ENCODE results near the gene ROS1. TPM values are rescaled to one million over a fixed set of nuclear protein-coding genes. Genes with fewer than 3 reads are reported as not detected.
"Not testable (repeated sequence)": the region's sequence is repeated elsewhere in the genome, so short reads cannot be mapped to it uniquely, and the experiment has no call there.

The ROS1 gene
- total and polyA plus RNA-seq, 2 donors (not counting 1 experiment from before 2014, with no cell fraction given) = not detected

- H3K79me2 ChIP-seq (ENCODE audit: control insufficient read depth, insufficient read depth, low read length) = no peaks in the 10 kb centered on the region
- H3K27me3 ChIP-seq (replicated peaks in 1 of 4; ENCODE audit: control extremely low read depth in 1 of 4, control insufficient read depth in 3 of 4, insufficient read depth in 4 of 4, low read length in 3 of 4) = peaks cover 0 to 5% (median 0%) of the 10 kb centered on the region in 4 experiments
- H3K9ac ChIP-seq (ENCODE audit: low read length) = no peak overlapping the region
- H3K27me3 Mint-ChIP-seq = peaks cover 26% of the 10 kb centered on the region
- no peaks in the 10 kb centered on the region for H3K4me1 ChIP-seq (ENCODE audit: control insufficient read depth in 2 of 2, insufficient read depth in 2 of 2, low read length in 2 of 2)
- no CpG with 5 or more reads among the region's 4 CpGs for WGBS (ENCODE audit: insufficient coverage)
- no peak overlapping the region for H3K4me3 Mint-ChIP-seq
- H3K9me3 ChIP-seq (ENCODE audit: control extremely low read depth in 1 of 3, control insufficient read depth in 2 of 3, insufficient read depth in 1 of 3, low read length in 2 of 3) = no peaks in the 10 kb centered on the region
- DNase-seq (no peak), ATAC-seq (ENCODE audit: low read depth) (no peak)
- H3K27ac ChIP-seq (ENCODE audit: low read length in 2 of 2) = no peak overlapping the region
- H3K4me1 Mint-ChIP-seq = no peaks in the 10 kb centered on the region
- no peak overlapping the region for H3K27ac Mint-ChIP-seq
- H2AFZ ChIP-seq (ENCODE audit: insufficient read depth, low read depth, low read length, poor library complexity, severe bottlenecking) = no peak overlapping the region
- ChIA-PET POLR2A (no interaction called here), CTCF (no interaction called here)
- no peak overlapping the region for H3K4me2 ChIP-seq (replicated peaks; ENCODE audit: low read depth, low read length, poor library complexity, severe bottlenecking)
- no peak overlapping the region for H3K4me3 ChIP-seq (ENCODE audit: control extremely low read depth in 1 of 5, extremely low read depth in 1 of 5, insufficient read depth in 1 of 5, low read depth in 2 of 5, low read length in 4 of 5)
- intact Hi-C loops (cut with micrococcal nuclease) = no loop called here
- H3K36me3 ChIP-seq (replicated peaks in 1 of 2; ENCODE audit: control extremely low read depth in 1 of 2, control insufficient read depth in 1 of 2, extremely low read depth in 1 of 2, insufficient read depth in 2 of 2, low read length in 1 of 2) = no peaks in the 10 kb centered on the region
- no peaks in the 10 kb centered on the region for H4K20me1 ChIP-seq (ENCODE audit: control insufficient read depth, insufficient read depth, low read length, poor library complexity, severe bottlenecking)
- TF ChIP-seq EZH2 (IDR thresholded peaks at IDR 0.05; ENCODE audit: borderline replicate concordance, insufficient read depth, low read depth, low read length, poor library complexity, severe bottlenecking) (no peak), CTCF (IDR thresholded peaks at IDR 0.05) (no peak)
- no peaks in the 10 kb centered on the region for H3K9me3 Mint-ChIP-seq (ENCODE audit: insufficient read depth)
These were observed 43.6 kb upstream of the ROS1 start for GRCh38 chr6:117469356-117469755.

GRCh38 chr6:117468527-117468926 is 42.8 kb upstream of the ROS1 start:
- ATAC-seq (ENCODE audit: low read depth); H2AFZ ChIP-seq (ENCODE audit: insufficient read depth, low read depth, low read length, poor library complexity, severe bottlenecking); H3K4me1 ChIP-seq (ENCODE audit: control insufficient read depth in 2 of 2, insufficient read depth in 2 of 2, low read length in 2 of 2); H3K27me3 ChIP-seq (replicated peaks in 1 of 4; ENCODE audit: control extremely low read depth in 1 of 4, control insufficient read depth in 3 of 4, insufficient read depth in 4 of 4, low read length in 3 of 4); DNase-seq; H3K36me3 ChIP-seq (replicated peaks in 1 of 2; ENCODE audit: control extremely low read depth in 1 of 2, control insufficient read depth in 1 of 2, extremely low read depth in 1 of 2, insufficient read depth in 2 of 2, low read length in 1 of 2); H3K27ac Mint-ChIP-seq; H3K4me1 Mint-ChIP-seq; H3K79me2 ChIP-seq (ENCODE audit: control insufficient read depth, insufficient read depth, low read length); H3K27ac ChIP-seq (ENCODE audit: low read length in 2 of 2); H4K20me1 ChIP-seq (ENCODE audit: control insufficient read depth, insufficient read depth, low read length, poor library complexity, severe bottlenecking); POLR2A ChIA-PET; intact Hi-C loops (cut with micrococcal nuclease); CTCF ChIA-PET; H3K4me3 ChIP-seq (ENCODE audit: control extremely low read depth in 1 of 5, extremely low read depth in 1 of 5, insufficient read depth in 1 of 5, low read depth in 2 of 5, low read length in 4 of 5); H3K9me3 Mint-ChIP-seq (ENCODE audit: insufficient read depth); H3K9me3 ChIP-seq (ENCODE audit: control extremely low read depth in 1 of 3, control insufficient read depth in 2 of 3, insufficient read depth in 1 of 3, low read length in 2 of 3); H3K4me3 Mint-ChIP-seq; H3K4me2 ChIP-seq (replicated peaks; ENCODE audit: low read depth, low read length, poor library complexity, severe bottlenecking); H3K9ac ChIP-seq (ENCODE audit: low read length): not testable (repeated sequence)
- no CpG with 5 or more reads among the region's 4 CpGs for WGBS (ENCODE audit: insufficient coverage)
- H3K27me3 Mint-ChIP-seq = peaks cover 24% of the 10 kb centered on the region

Measured in B cell (primary cell).